Measurements from ENCODE around the gene ZNF683.
A peak's percentile ranks its signal among the peaks of the same experiment; 100 is the strongest.

Gene ZNF683

GRCh38 chr1:26357121-26357602, 15.4 kb downstream of the ZNF683 start:
- Histone ChIP-seq H3K79me2 (ENCODE audit: control insufficient read depth, insufficient read depth, low read length, unreplicated experiment) (no peaks in the 10 kb centered on the region), H3K27ac (ENCODE audit: low read depth, low read length) (no peak overlapping the region), H3K4me3 (ENCODE audit: low read depth, low read length) (no peak overlapping the region), H3K36me3 (ENCODE audit: insufficient read depth, low read length) (no peaks in the 10 kb centered on the region), H2AFZ (ENCODE audit: low read length, unreplicated experiment) (no peak overlapping the region), H3K4me1 (ENCODE audit: control insufficient read depth, insufficient read depth, low read length, unreplicated experiment) (peaks cover 10% of the 10 kb centered on the region), H3K27me3 (ENCODE audit: insufficient read depth, low read length) (peaks cover 25% of the 10 kb centered on the region)

GRCh38 chr1:26356106-26356505, 16.4 kb downstream of the ZNF683 start:
- Histone ChIP-seq H3K27me3 (ENCODE audit: insufficient read depth, low read length) (peaks cover 23% of the 10 kb centered on the region), H3K36me3 (ENCODE audit: insufficient read depth, low read length) (no peaks in the 10 kb centered on the region), H3K4me1 (ENCODE audit: control insufficient read depth, insufficient read depth, low read length, unreplicated experiment) (peaks cover 21% of the 10 kb centered on the region), H3K27ac (ENCODE audit: low read depth, low read length) (no peak overlapping the region), H3K4me3 (ENCODE audit: low read depth, low read length) (no peak overlapping the region), H3K79me2 (ENCODE audit: control insufficient read depth, insufficient read depth, low read length, unreplicated experiment) (no peaks in the 10 kb centered on the region), H2AFZ (ENCODE audit: low read length, unreplicated experiment) (no peak overlapping the region)

- Histone ChIP-seq H3K27ac (ENCODE audit: low read depth, low read length) (no peak overlapping the region), H3K4me3 (ENCODE audit: low read depth, low read length) (no peak overlapping the region), H3K4me1 (ENCODE audit: control insufficient read depth, insufficient read depth, low read length, unreplicated experiment) (peaks cover 22% of the 10 kb centered on the region), H2AFZ (ENCODE audit: low read length, unreplicated experiment) (no peak overlapping the region), H3K27me3 (ENCODE audit: insufficient read depth, low read length) (peaks cover 12% of the 10 kb centered on the region), H3K79me2 (ENCODE audit: control insufficient read depth, insufficient read depth, low read length, unreplicated experiment) (no peaks in the 10 kb centered on the region), H3K36me3 (ENCODE audit: insufficient read depth, low read length) (no peaks in the 10 kb centered on the region)
Measured at GRCh38 chr1:26354972-26355371, 17.6 kb downstream of the ZNF683 start.

GRCh38 chr1:26353976-26354820, 18.4 kb downstream of the ZNF683 start, which contains the start of gene CRYBG2:
TSS of gene CRYBG2 (minus strand) at chr1:26354130. CDS start at chr1:26346657, 7,473 bp downstream.
- no peak within 1 kb of the TSS for H3K4me3 ChIP-seq (ENCODE audit: low read depth, low read length)
- peaks cover 20% of the 10 kb centered on the region for H3K4me1 ChIP-seq (ENCODE audit: control insufficient read depth, insufficient read depth, low read length, unreplicated experiment)
- H2AFZ ChIP-seq (ENCODE audit: low read length, unreplicated experiment): no peak within 1 kb of the TSS
- H3K27me3 ChIP-seq (ENCODE audit: insufficient read depth, low read length): peaks cover 7% of the 10 kb centered on the region; the same call in 1 of the 2 replicates
- no peaks in the 10 kb centered on the region for H3K79me2 ChIP-seq (ENCODE audit: control insufficient read depth, insufficient read depth, low read length, unreplicated experiment)
- H3K27ac ChIP-seq (ENCODE audit: low read depth, low read length): no peak within 1 kb of the TSS
- H3K36me3 ChIP-seq (ENCODE audit: insufficient read depth, low read length): no peaks in the 10 kb centered on the region

GRCh38 chr1:26353210-26353859, 19.2 kb downstream of the ZNF683 start:
- Histone ChIP-seq H3K79me2 (ENCODE audit: control insufficient read depth, insufficient read depth, low read length, unreplicated experiment) (no peaks in the 10 kb centered on the region), H3K4me3 (ENCODE audit: low read depth, low read length) (no peak overlapping the region), H3K27ac (ENCODE audit: low read depth, low read length) (no peak overlapping the region), H3K27me3 (ENCODE audit: insufficient read depth, low read length) (no peaks in the 10 kb centered on the region), H3K4me1 (ENCODE audit: control insufficient read depth, insufficient read depth, low read length, unreplicated experiment) (peaks cover 20% of the 10 kb centered on the region), H3K36me3 (ENCODE audit: insufficient read depth, low read length) (no peaks in the 10 kb centered on the region), H2AFZ (ENCODE audit: low read length, unreplicated experiment) (no peak overlapping the region)

GRCh38 chr1:26352338-26352679, 20.2 kb downstream of the ZNF683 start:
- Histone ChIP-seq H2AFZ (ENCODE audit: low read length, unreplicated experiment) (no peak overlapping the region), H3K4me1 (ENCODE audit: control insufficient read depth, insufficient read depth, low read length, unreplicated experiment) (peaks cover 20% of the 10 kb centered on the region), H3K27ac (ENCODE audit: low read depth, low read length) (peak overlapping the region; percentile 24; the same call in 1 of the 2 replicates), H3K4me3 (ENCODE audit: low read depth, low read length) (no peak overlapping the region), H3K27me3 (ENCODE audit: insufficient read depth, low read length) (no peaks in the 10 kb centered on the region), H3K79me2 (ENCODE audit: control insufficient read depth, insufficient read depth, low read length, unreplicated experiment) (no peaks in the 10 kb centered on the region), H3K36me3 (ENCODE audit: insufficient read depth, low read length) (no peaks in the 10 kb centered on the region)

- Histone ChIP-seq H3K79me2 (ENCODE audit: control insufficient read depth, insufficient read depth, low read length, unreplicated experiment) (no peaks in the 10 kb centered on the region), H3K27ac (ENCODE audit: low read depth, low read length) (peak overlapping the region; percentile 33; the same call in 1 of the 2 replicates)
Measured at GRCh38 chr1:26351590-26352337, 20.8 kb downstream of the ZNF683 start.

GRCh38 chr1:26350701-26351589, 21.6 kb downstream of the ZNF683 start:
- Histone ChIP-seq H3K4me1 (ENCODE audit: control insufficient read depth, insufficient read depth, low read length, unreplicated experiment) (peaks cover 20% of the 10 kb centered on the region), H3K4me3 (ENCODE audit: low read depth, low read length) (no peak overlapping the region), H2AFZ (ENCODE audit: low read length, unreplicated experiment) (no peak overlapping the region), H3K27me3 (ENCODE audit: insufficient read depth, low read length) (no peaks in the 10 kb centered on the region), H3K79me2 (ENCODE audit: control insufficient read depth, insufficient read depth, low read length, unreplicated experiment) (no peaks in the 10 kb centered on the region), H3K27ac (ENCODE audit: low read depth, low read length) (peak overlapping the region; percentile 33; the same call in 1 of the 2 replicates), H3K36me3 (ENCODE audit: insufficient read depth, low read length) (no peaks in the 10 kb centered on the region)

More at GRCh38 chr1:26351590-26352337, 20.8 kb downstream of the ZNF683 start:
- no peaks in the 10 kb centered on the region for H3K27me3 ChIP-seq (ENCODE audit: insufficient read depth, low read length)
- no peak overlapping the region for H2AFZ ChIP-seq (ENCODE audit: low read length, unreplicated experiment)
- peaks cover 20% of the 10 kb centered on the region for H3K4me1 ChIP-seq (ENCODE audit: control insufficient read depth, insufficient read depth, low read length, unreplicated experiment)
- H3K4me3 ChIP-seq (ENCODE audit: low read depth, low read length): no peak overlapping the region
- no peaks in the 10 kb centered on the region for H3K36me3 ChIP-seq (ENCODE audit: insufficient read depth, low read length)

GRCh38 chr1:26350343-26350700, 22.2 kb downstream of the ZNF683 start:
- H3K79me2 ChIP-seq (ENCODE audit: control insufficient read depth, insufficient read depth, low read length, unreplicated experiment): no peaks in the 10 kb centered on the region
- no peaks in the 10 kb centered on the region for H3K36me3 ChIP-seq (ENCODE audit: insufficient read depth, low read length)
- peak overlapping the region; percentile 1; the same call in 1 of the 2 replicates for H3K27ac ChIP-seq (ENCODE audit: low read depth, low read length)
- peaks cover 20% of the 10 kb centered on the region for H3K4me1 ChIP-seq (ENCODE audit: control insufficient read depth, insufficient read depth, low read length, unreplicated experiment)
- no peak overlapping the region for H3K4me3 ChIP-seq (ENCODE audit: low read depth, low read length)
- no peaks in the 10 kb centered on the region for H3K27me3 ChIP-seq (ENCODE audit: insufficient read depth, low read length)
- no peak overlapping the region for H2AFZ ChIP-seq (ENCODE audit: low read length, unreplicated experiment)

GRCh38 chr1:26349877-26350244, 22.7 kb downstream of the ZNF683 start:
- no peak overlapping the region for H3K4me3 ChIP-seq (ENCODE audit: low read depth, low read length)
- H3K79me2 ChIP-seq (ENCODE audit: control insufficient read depth, insufficient read depth, low read length, unreplicated experiment): no peaks in the 10 kb centered on the region
- no peak overlapping the region for H2AFZ ChIP-seq (ENCODE audit: low read length, unreplicated experiment)
- no peak overlapping the region for H3K27ac ChIP-seq (ENCODE audit: low read depth, low read length)
- no peaks in the 10 kb centered on the region for H3K27me3 ChIP-seq (ENCODE audit: insufficient read depth, low read length)
- peaks cover 20% of the 10 kb centered on the region for H3K4me1 ChIP-seq (ENCODE audit: control insufficient read depth, insufficient read depth, low read length, unreplicated experiment)
- no peaks in the 10 kb centered on the region for H3K36me3 ChIP-seq (ENCODE audit: insufficient read depth, low read length)
